Activated CD4-positive, alpha-beta memory T cell treated with anti-CD3 and anti-CD28 coated beads for 36 hours (primary cell): ENCODE measurements around the gene RHOH. TPM values are rescaled to one million over a fixed set of nuclear protein-coding genes. Genes with fewer than 3 reads are reported as not detected.

Experiments used
- CTCF ChIA-PET: fragments of 350-600 bp; sonication (Branson Sonifier 250); formaldehyde crosslinking; loops from one replicate; lab custom pipeline; 2021; ENCODE audit warnings: antibody characterized with exemption, inconsistent platforms; lab: Charles Lee
- POLR2A ChIA-PET: fragments of 350-600 bp; sonication (Branson Sonifier 250); formaldehyde crosslinking; loops from one replicate; lab custom pipeline; 2021; ENCODE audit warnings: antibody characterized with exemption; lab: Charles Lee
- DNase-seq: peaks from one replicate; pipeline ENCODE4 v3.0.0-alpha.2; 2020
- H3K27ac Mint-ChIP-seq: one replicate; pipeline ENCODE4 v1.8.0; 2021; ENCODE audit warnings: mixed read lengths
- H3K27me3 Mint-ChIP-seq: one replicate; pipeline ENCODE4 v1.8.0; 2021; ENCODE audit warnings: mixed read lengths
- H3K36me3 Mint-ChIP-seq: one replicate; pipeline ENCODE4 v1.8.0; 2021; ENCODE audit warnings: mixed read lengths
- H3K4me1 Mint-ChIP-seq: one replicate; pipeline ENCODE4 v1.8.0; 2021; ENCODE audit warnings: low read depth, mixed read lengths
- H3K4me3 Mint-ChIP-seq: one replicate; pipeline ENCODE4 v1.8.0; 2021; ENCODE audit warnings: mild to moderate bottlenecking, mixed read lengths
- H3K9me3 Mint-ChIP-seq: one replicate; pipeline ENCODE4 v1.8.0; 2021; ENCODE audit warnings: mixed read lengths
- intact Hi-C: fragments of 100-400 bp; cut with micrococcal nuclease; formaldehyde crosslinking; loops from one replicate; pipeline ENCODE4 v1.15.1; 2023
- total RNA-seq, 2 experiments: library from RNA; stranded (reverse); gene quantifications; one replicate each; pipeline ENCODE4 v1.2.3, GENCODE V29; 2021

The RHOH gene
- total RNA-seq, 2 experiments from 2014 or later, result 97.5 to 98.6 TPM

GRCh38 chr4:40176602-40177001 lies 20.2 kb upstream of the RHOH start:
- H3K27ac Mint-ChIP-seq, result no peak overlapping the region
- H3K4me1 Mint-ChIP-seq, result peaks cover 25% of the 10 kb centered on the region
- no peak for DNase-seq
- no peaks in the 10 kb centered on the region for H3K9me3 Mint-ChIP-seq
- H3K4me3 Mint-ChIP-seq, result no peak overlapping the region
- intact Hi-C loops, result no loop called here
- no peaks in the 10 kb centered on the region for H3K27me3 Mint-ChIP-seq
- CTCF ChIA-PET, result interaction anchor here (0.7 kb wide), 1 partner anchor 20 kb away, joined by 3 read pairs; no protein-coding TSS in a partner anchor
- no peaks in the 10 kb centered on the region for H3K36me3 Mint-ChIP-seq
- POLR2A ChIA-PET, result no interaction called here

- Mint-ChIP-seq H3K36me3 (no peaks in the 10 kb centered on the region), H3K9me3 (no peaks in the 10 kb centered on the region), H3K27ac (no peak overlapping the region), H3K4me3 (no peak overlapping the region), H3K4me1 (peaks cover 28% of the 10 kb centered on the region), H3K27me3 (no peaks in the 10 kb centered on the region)
- POLR2A ChIA-PET, result no interaction called here
- no peak for DNase-seq
- CTCF ChIA-PET, result interaction anchor here (0.7 to 1.2 kb wide), 2 partner anchors 21 to 148 kb away, joined by 3 read pairs; no protein-coding TSS in a partner anchor
- intact Hi-C loops, result no loop called here
Observed at GRCh38 chr4:40177591-40177990, 19.2 kb upstream of the RHOH start.

GRCh38 chr4:40178672-40179071 lies 18.2 kb upstream of the RHOH start:
- H3K27ac Mint-ChIP-seq, result no peak overlapping the region
- intact Hi-C loops, result no loop called here
- H3K4me3 Mint-ChIP-seq, result no peak overlapping the region
- H3K4me1 Mint-ChIP-seq, result peaks cover 23% of the 10 kb centered on the region
- no peak for DNase-seq
- H3K27me3 Mint-ChIP-seq, result no peaks in the 10 kb centered on the region
- CTCF ChIA-PET, result interaction anchor here (0.8 to 1.2 kb wide), 3 partner anchors 29 to 147 kb away, joined by 3 read pairs; partner anchors contain the start of gene N4BP2
- no peaks in the 10 kb centered on the region for H3K36me3 Mint-ChIP-seq
- POLR2A ChIA-PET, result interaction anchor here (0.6 kb wide), 1 partner anchor 75 kb away, joined by 3 read pairs; no protein-coding TSS in a partner anchor
- no peaks in the 10 kb centered on the region for H3K9me3 Mint-ChIP-seq

GRCh38 chr4:40179360-40179759 lies 17.5 kb upstream of the RHOH start:
- DNase-seq, result no peak
- Mint-ChIP-seq H3K9me3 (no peaks in the 10 kb centered on the region), H3K4me1 (peaks cover 26% of the 10 kb centered on the region), H3K27me3 (no peaks in the 10 kb centered on the region), H3K4me3 (no peak overlapping the region), H3K36me3 (no peaks in the 10 kb centered on the region), H3K27ac (no peak overlapping the region)
- intact Hi-C loops, result no loop called here
- POLR2A ChIA-PET, result interaction anchor here (0.5 to 0.6 kb wide), 2 partner anchors 29 to 362 kb away, joined by 3 to 4 read pairs; no protein-coding TSS in a partner anchor
- CTCF ChIA-PET, result interaction anchor here (0.8 kb wide), 1 partner anchor 123 kb away, joined by 3 read pairs; the partner anchor contains the start of gene N4BP2

- Mint-ChIP-seq H3K27ac (no peak overlapping the region), H3K9me3 (no peaks in the 10 kb centered on the region), H3K4me1 (peaks cover 31% of the 10 kb centered on the region), H3K36me3 (no peaks in the 10 kb centered on the region), H3K27me3 (no peaks in the 10 kb centered on the region), H3K4me3 (no peak overlapping the region)
- intact Hi-C loops, result loop anchor here (10.0 kb wide), 1 partner anchor 56 kb away; no protein-coding TSS in a partner anchor
- CTCF ChIA-PET, result interaction anchor here (1.3 kb wide), 1 partner anchor 9 kb away, joined by 3 read pairs; no protein-coding TSS in a partner anchor
- POLR2A ChIA-PET, result no interaction called here
- DNase-seq, result no peak
Observed at GRCh38 chr4:40180356-40180755, 16.5 kb upstream of the RHOH start.

- CTCF ChIA-PET, result interaction anchor here (1.6 kb wide), 1 partner anchor 135 kb away, joined by 6 read pairs; no protein-coding TSS in a partner anchor
- H3K27ac Mint-ChIP-seq, result no peak overlapping the region
- H3K4me1 Mint-ChIP-seq, result peaks cover 45% of the 10 kb centered on the region
- H3K36me3 Mint-ChIP-seq, result no peaks in the 10 kb centered on the region
- DNase-seq, result no peak
- H3K27me3 Mint-ChIP-seq, result no peaks in the 10 kb centered on the region
- intact Hi-C loops, result loop anchor here (10.0 kb wide), 1 partner anchor 57 kb away; no protein-coding TSS in a partner anchor
- H3K9me3 Mint-ChIP-seq, result no peaks in the 10 kb centered on the region
- POLR2A ChIA-PET, result interaction anchor here (1.2 kb wide), 1 partner anchor 16 kb away, joined by 3 read pairs; no protein-coding TSS in a partner anchor
- no peak overlapping the region for H3K4me3 Mint-ChIP-seq
Observed at GRCh38 chr4:40182001-40182400, 14.8 kb upstream of the RHOH start.

- POLR2A ChIA-PET, result interaction anchor here (0.6 to 1.8 kb wide), 4 partner anchors 13 to 59 kb away, joined by 3 to 18 read pairs (median 10); no protein-coding TSS in a partner anchor
Observed at GRCh38 chr4:40182954-40183353, 13.9 kb upstream of the RHOH start.

GRCh38 chr4:40183615-40184411 lies 13.0 kb upstream of the RHOH start:
- DNase-seq, result peak; percentile 46
- no peaks in the 10 kb centered on the region for H3K9me3 Mint-ChIP-seq
- H3K4me3 Mint-ChIP-seq, result peak overlapping the region; percentile 5
- H3K4me1 Mint-ChIP-seq, result peaks cover 57% of the 10 kb centered on the region
- ChIA-PET POLR2A (interaction anchor here (0.6 to 1.8 kb wide), 8 partner anchors 12 to 58 kb away, joined by 3 to 18 read pairs (median 3); no protein-coding TSS in a partner anchor), CTCF (interaction anchor here (0.5 to 2.5 kb wide), 11 partner anchors 9 to 142 kb away, joined by 3 to 8 read pairs (median 3); no protein-coding TSS in a partner anchor)
- no peaks in the 10 kb centered on the region for H3K27me3 Mint-ChIP-seq
- no peaks in the 10 kb centered on the region for H3K36me3 Mint-ChIP-seq
- peak overlapping the region; percentile 83 for H3K27ac Mint-ChIP-seq
- intact Hi-C loops, result loop anchor here (10.0 kb wide), 1 partner anchor 59 kb away; no protein-coding TSS in a partner anchor

More at GRCh38 chr4:40182954-40183353, 13.9 kb upstream of the RHOH start:
- no peak for DNase-seq
- Mint-ChIP-seq H3K9me3 (no peaks in the 10 kb centered on the region), H3K27ac (no peak overlapping the region), H3K36me3 (no peaks in the 10 kb centered on the region), H3K27me3 (no peaks in the 10 kb centered on the region), H3K4me3 (no peak overlapping the region), H3K4me1 (peaks cover 53% of the 10 kb centered on the region)
- intact Hi-C loops, result loop anchor here (10.0 kb wide), 1 partner anchor 58 kb away; no protein-coding TSS in a partner anchor
- CTCF ChIA-PET, result interaction anchor here (1.3 to 1.6 kb wide), 3 partner anchors 46 to 134 kb away, joined by 3 to 8 read pairs (median 6); no protein-coding TSS in a partner anchor

GRCh38 chr4:40185830-40186664 lies 10.8 kb upstream of the RHOH start:
- intact Hi-C loops, result loop anchor here (2.0 to 10.0 kb wide), 2 partner anchors 35 to 61 kb away; no protein-coding TSS in a partner anchor
- no peak for DNase-seq
- H3K27me3 Mint-ChIP-seq, result no peaks in the 10 kb centered on the region
- no peak overlapping the region for H3K4me3 Mint-ChIP-seq
- peak overlapping the region; percentile 49 for H3K27ac Mint-ChIP-seq
- ChIA-PET CTCF (interaction anchor here (0.7 to 2.5 kb wide), 5 partner anchors 11 to 131 kb away, joined by 3 to 8 read pairs (median 7); no protein-coding TSS in a partner anchor), POLR2A (interaction anchor here (4.0 kb wide), 1 partner anchor 14 kb away, joined by 18 read pairs; no protein-coding TSS in a partner anchor)
- peaks cover 63% of the 10 kb centered on the region for H3K4me1 Mint-ChIP-seq
- no peaks in the 10 kb centered on the region for H3K36me3 Mint-ChIP-seq
- H3K9me3 Mint-ChIP-seq, result no peaks in the 10 kb centered on the region

- no peaks in the 10 kb centered on the region for H3K27me3 Mint-ChIP-seq
- no peak overlapping the region for H3K27ac Mint-ChIP-seq
- no peak for DNase-seq
- peaks cover 62% of the 10 kb centered on the region for H3K4me1 Mint-ChIP-seq
- H3K9me3 Mint-ChIP-seq, result no peaks in the 10 kb centered on the region
- H3K36me3 Mint-ChIP-seq, result no peaks in the 10 kb centered on the region
- CTCF ChIA-PET, result interaction anchor here (0.7 to 1.9 kb wide), 6 partner anchors 11 to 139 kb away, joined by 4 to 8 read pairs (median 6); no protein-coding TSS in a partner anchor
- H3K4me3 Mint-ChIP-seq, result no peak overlapping the region
- intact Hi-C loops, result loop anchor here (1.0 to 10.0 kb wide), 4 partner anchors 9 to 62 kb away; no protein-coding TSS in a partner anchor
- POLR2A ChIA-PET, result interaction anchor here (4.0 kb wide), 1 partner anchor 13 kb away, joined by 18 read pairs; no protein-coding TSS in a partner anchor
Observed at GRCh38 chr4:40186665-40187014, 10.2 kb upstream of the RHOH start.
